Daoy (cell line): ENCODE data around the gene DNAI2. TPM values are rescaled to one million over a fixed set of nuclear protein-coding genes. Genes with fewer than 3 reads are reported as not detected.
A peak's percentile ranks its signal among the peaks of the same experiment; 100 is the strongest.

Experiments
- DNase-seq: peaks from one replicate; pipeline ENCODE4 v3.0.0-alpha.2; 2015; ENCODE audit warnings: low read depth
- total RNA-seq: library from RNA; depleted of rRNA; stranded (reverse); fragments of >200 nt; shearing (Covaris generic); gene quantifications from 2 replicates; pipeline ENCODE4 v1.2.3, GENCODE V29; 2014; rRNA removed

DNAI2 gene
- total RNA-seq, 1 experiment from 2014 or later: not detected

DNA sequence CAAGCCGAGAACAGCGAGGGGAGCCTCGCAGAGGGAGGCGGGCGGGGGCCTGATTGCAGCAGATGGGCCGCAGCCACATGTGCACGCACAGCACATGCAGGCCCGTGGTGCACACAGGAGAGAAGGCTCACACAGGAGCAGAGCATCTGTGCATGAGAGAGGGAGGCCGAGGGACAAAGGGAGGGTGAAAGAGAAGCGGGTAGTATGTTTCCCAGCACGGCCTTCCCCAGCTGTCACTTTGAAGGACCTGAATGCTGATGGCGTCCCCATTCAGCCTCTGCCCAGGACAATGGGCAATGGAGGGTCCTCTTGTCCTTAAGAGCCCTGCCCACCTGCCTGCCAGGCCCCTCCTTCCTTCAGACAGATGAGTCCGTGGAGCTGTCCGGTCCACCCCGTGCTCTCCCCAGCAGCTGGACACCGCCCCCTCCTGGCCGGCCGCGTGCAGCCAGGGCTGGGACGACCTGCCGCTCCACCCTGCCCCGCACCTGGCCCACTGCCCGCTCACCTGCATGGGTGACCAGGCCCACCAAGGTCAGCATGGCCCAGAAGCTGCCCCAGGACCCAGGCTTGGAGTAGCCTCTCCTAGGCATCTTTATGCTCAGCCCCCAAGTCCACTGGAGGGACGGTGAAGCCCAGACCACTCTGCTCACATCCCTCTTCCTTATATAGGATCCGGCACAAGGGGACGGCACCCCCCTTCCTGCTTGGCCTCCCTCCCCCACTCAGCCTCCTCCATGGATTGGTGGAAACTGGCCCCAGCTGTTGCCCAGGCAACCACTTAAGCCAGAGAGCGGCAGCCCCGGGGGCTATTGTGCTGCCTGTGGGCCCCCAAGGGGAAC is 87.4 kb downstream of the DNAI2 start, which contains the start of gene BTBD17:
TSS of gene BTBD17 (minus strand) at position 639 of the 839 bp plus-strand sequence. CDS start at position 590, 49 bp downstream.
- DNase-seq: peak; percentile 66

DNA sequence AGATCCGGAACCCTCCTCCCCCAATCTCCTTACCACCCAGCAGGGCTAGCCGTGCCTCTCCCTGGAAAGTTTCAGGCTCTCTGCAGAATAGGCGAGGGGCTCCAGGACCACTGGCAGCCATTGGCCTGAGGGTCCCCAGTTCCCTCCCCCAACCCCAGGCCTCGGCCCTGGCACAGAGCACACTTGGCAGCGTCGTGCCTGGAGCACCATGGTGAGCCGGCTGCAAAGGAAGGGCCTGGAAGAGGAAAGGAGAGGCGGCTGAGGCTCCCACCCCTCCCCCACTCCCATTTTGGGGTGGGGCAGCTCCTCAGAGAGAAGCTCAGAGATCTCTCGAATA is 88.0 kb downstream of the DNAI2 start:
- DNase-seq: no peak

GRCh38 chr17:74362810-74363498 is 88.9 kb downstream of the DNAI2 start:
- DNase-seq: no peak

Other genes with a start within 250 kb of the DNAI2 start
- gene RPL38, start 70.6 kb upstream of the DNAI2 start, total RNA-seq: 653 and 1,148 TPM in 2 replicates
- 2.9 and 17.6 TPM in 2 replicates for gene TTYH2, start 60.7 kb upstream of the DNAI2 start, total RNA-seq
- gene KIF19, start 52.0 kb downstream of the DNAI2 start, total RNA-seq: 0.12 TPM in 1 of 2 replicates, not detected in the other
- not detected in 2 replicates for gene BTBD17, start 87.6 kb downstream of the DNAI2 start, total RNA-seq
- gene GPR142, start 93.3 kb downstream of the DNAI2 start, total RNA-seq: not detected in 2 replicates
- gene GPRC5C, start 157.9 kb downstream of the DNAI2 start, total RNA-seq: 39.3 and 53.5 TPM in 2 replicates
- not detected in 2 replicates for gene CD300A, start 192.4 kb downstream of the DNAI2 start, total RNA-seq